Liver (tissue), 9 donors: ENCODE data around the gene ADAMTS20. TPM values are rescaled to one million over a fixed set of nuclear protein-coding genes. Genes with fewer than 3 reads are reported as not detected.

Source experiments
- DNase-seq: peaks from one replicate; pipeline ENCODE4 v3.0.0-alpha.2; 2017; ENCODE audit warnings: low spot score
- H3K27ac ChIP-seq, 2 donors: one replicate each; pipeline ENCODE4 v1.7.0; 2013; ENCODE audit warnings: inconsistent platforms in 2 of 2, low read length in 2 of 2, control low read depth in 1 of 2, low read depth in 1 of 2, mild to moderate bottlenecking in 1 of 2
- H3K27me3 ChIP-seq, 4 donors: one replicate each; pipeline versions ENCODE4 v1.6.1 to v1.7.0; 2013; ENCODE audit warnings: low read length in 3 of 4, inconsistent platforms in 1 of 4, mild to moderate bottlenecking in 1 of 4, moderate library complexity in 1 of 4; ENCODE audit not compliant: control insufficient read depth in 4 of 4, insufficient read depth in 4 of 4
- H3K36me3 ChIP-seq, 4 donors: one replicate each; pipeline versions ENCODE4 v1.6.1 to v1.7.0; 2013; ENCODE audit warnings: low read length in 3 of 4, mild to moderate bottlenecking in 3 of 4, low read depth in 1 of 4, moderate library complexity in 1 of 4; ENCODE audit not compliant: control insufficient read depth in 4 of 4, insufficient read depth in 3 of 4
- H3K4me1 ChIP-seq, 4 donors: one replicate each; pipeline versions ENCODE4 v1.6.1 to v1.7.0; 2013; ENCODE audit warnings: low read length in 3 of 4, mild to moderate bottlenecking in 3 of 4, moderate library complexity in 1 of 4; ENCODE audit not compliant: control insufficient read depth in 4 of 4, insufficient read depth in 4 of 4
- H3K4me3 ChIP-seq, 3 donors: one replicate each; pipeline versions ENCODE4 v1.6.1 to v1.7.0; 2013; ENCODE audit warnings: low read length in 3 of 3, control low read depth in 1 of 3, low read depth in 1 of 3, mild to moderate bottlenecking in 1 of 3
- H3K9ac ChIP-seq, 2 donors: one replicate each; pipeline ENCODE4 v1.7.0; 2013; ENCODE audit warnings: low read length in 2 of 2, mild to moderate bottlenecking in 2 of 2, moderate library complexity in 2 of 2, control low read depth in 1 of 2, low read depth in 1 of 2
- H3K9me3 ChIP-seq, 4 donors: one replicate each; pipeline versions ENCODE4 v1.6.1 to v1.7.0; 2013; ENCODE audit warnings: low read length in 3 of 4; ENCODE audit not compliant: control insufficient read depth in 4 of 4
- EGR1 ChIP-seq, 2 donors: IDR thresholded peaks; 2 replicates each; pipeline ENCODE4 v1.6.1; 2016 to 2018; ENCODE audit warnings: antibody characterized with exemption in 2 of 2, low read depth in 2 of 2
- FOXA1 ChIP-seq: IDR thresholded peaks from 2 replicates; pipeline ENCODE4 v1.6.1; 2016; ENCODE audit warnings: antibody characterized with exemption
- FOXA2 ChIP-seq: IDR thresholded peaks from 2 replicates; pipeline ENCODE4 v1.6.1; 2016; ENCODE audit warnings: antibody characterized with exemption
- GABPA ChIP-seq, 2 donors: IDR thresholded peaks in 1 of 2; conservative IDR thresholded peaks in 1 of 2; 2 replicates each; pipeline ENCODE4 v1.6.1; 2016; ENCODE audit warnings: antibody characterized with exemption in 2 of 2, mild to moderate bottlenecking in 1 of 2, moderate library complexity in 1 of 2
- HNF4A ChIP-seq, 2 donors: conservative IDR thresholded peaks; 2 replicates each; pipeline ENCODE4 v1.6.1; 2016; ENCODE audit warnings: antibody characterized with exemption in 2 of 2, mild to moderate bottlenecking in 2 of 2
- HNF4G ChIP-seq: IDR thresholded peaks from 2 replicates; pipeline ENCODE4 v1.6.1; 2016; ENCODE audit warnings: antibody characterized with exemption
- JUND ChIP-seq, 2 donors: IDR thresholded peaks; 2 replicates each; pipeline ENCODE4 v1.6.1; 2016; ENCODE audit warnings: antibody characterized with exemption in 2 of 2
- NR2F2 ChIP-seq: IDR thresholded peaks from 2 replicates; pipeline ENCODE4 v1.6.1; 2016; ENCODE audit warnings: antibody characterized with exemption
- RAD21 ChIP-seq, 2 donors: IDR thresholded peaks; 2 replicates each; pipeline ENCODE4 v1.6.1; 2016; ENCODE audit warnings: antibody characterized with exemption in 2 of 2, mild to moderate bottlenecking in 2 of 2
- RXRA ChIP-seq, 2 donors: IDR thresholded peaks; 2 replicates each; pipeline ENCODE4 v1.6.1; 2017 to 2018; ENCODE audit warnings: antibody characterized with exemption in 2 of 2, mild to moderate bottlenecking in 1 of 2
- SP1 ChIP-seq: IDR thresholded peaks from 2 replicates; pipeline ENCODE4 v1.6.1; 2018; ENCODE audit warnings: antibody characterized with exemption, mild to moderate bottlenecking
- TAF1 ChIP-seq: conservative IDR thresholded peaks from 2 replicates; pipeline ENCODE4 v1.6.1; 2016; ENCODE audit warnings: antibody characterized with exemption, mild to moderate bottlenecking
- YY1 ChIP-seq: IDR thresholded peaks from 2 replicates; pipeline ENCODE4 v1.6.1; 2016; ENCODE audit warnings: antibody characterized with exemption, mild to moderate bottlenecking
- WGBS: extraction: QIAGEN DNeasy Blood & Tissue Kit; methylation state at CpG from one replicate; pipeline ENCODE4 v1.1.7; 2013; 5-methylcytosine and 5-hydroxymethylcytosine counted together
- polyA plus RNA-seq, 2 donors: library from polyadenylated mRNA; stranded (reverse) in 1 of 2; unstranded in 1 of 2; fragments of 200-250 nt in 1 of 2; fragments of >200 nt in 1 of 2; fragmentation: Nextera tagmentation in 1 of 2; extraction: Ambion mirVana in 1 of 2; gene quantifications; one replicate each; pipeline versions ENCODE4 v1.2.1 to v1.2.3, GENCODE V29; 2013 to 2015
- total RNA-seq, 2 donors: library from RNA; depleted of rRNA; stranded (reverse); fragments of >200 nt; gene quantifications; one replicate each; pipeline ENCODE4 v1.2.3, GENCODE V29; 2014
- TF ChIP-seq, protein P1 (sequence below): fragments of 150-350 bp; IDR thresholded peaks from 2 replicates; pipeline ENCODE4 v1.5.1; 2017; ENCODE audit warnings: improper control_type of control experiment, low read depth, low read length; ENCODE audit not compliant: missing input control
- TF ChIP-seq, protein P2 (sequence below): IDR thresholded peaks from 2 replicates; pipeline ENCODE4 v1.6.1; 2016; ENCODE audit warnings: antibody characterized with exemption
- TF ChIP-seq, protein P3 (sequence below): IDR thresholded peaks from 2 replicates; pipeline ENCODE4 v1.6.1; 2016; ENCODE audit warnings: antibody characterized with exemption, mild to moderate bottlenecking
- TF ChIP-seq, protein P4 (sequence below): IDR thresholded peaks from 2 replicates; pipeline ENCODE4 v1.6.1; 2016; ENCODE audit warnings: antibody characterized with exemption
- TF ChIP-seq, protein P5 (sequence below): IDR thresholded peaks from 2 replicates; pipeline ENCODE4 v1.6.1; 2016; ENCODE audit warnings: antibody characterized with exemption
- donor health status: healthy.
- donor health status: healthy.
- donor health status: healthy.
- donor health status: healthy.
- donor health status: healthy.

ADAMTS20 gene
- total and polyA plus RNA-seq, 4 donors: 0.05 TPM; not detected in 3

DNA sequence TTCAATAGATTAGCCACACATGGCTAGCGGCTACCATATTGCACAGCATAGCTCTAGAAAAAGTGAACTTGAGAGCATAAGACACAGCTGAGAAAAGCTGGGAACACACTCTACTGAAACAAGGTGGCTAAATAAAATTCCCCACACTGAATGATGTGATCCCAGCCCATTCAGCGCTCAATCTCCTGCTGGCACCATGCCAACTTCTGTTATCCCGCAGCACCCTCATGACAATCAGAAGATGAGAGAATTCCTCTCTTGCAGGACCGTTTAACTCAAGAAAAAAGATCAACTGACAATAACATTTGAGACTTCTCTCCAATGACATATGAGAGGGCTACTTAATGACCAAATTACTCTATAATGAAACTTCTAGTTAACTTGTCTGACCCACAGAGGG, 115.4 kb downstream of the ADAMTS20 start:
- Histone ChIP-seq H3K27ac (no peak overlapping the region), H3K9ac (no peak overlapping the region), H3K9me3 (peaks cover 0 to 2% (median 0%) of the 10 kb centered on the region in 4 donors), H3K4me1 (no peaks in the 10 kb centered on the region), H3K36me3 (no peaks in the 10 kb centered on the region), H3K4me3 (no peak overlapping the region), H3K27me3 (no peaks in the 10 kb centered on the region)
- no peak for DNase-seq
- TF ChIP-seq NR2F2 (no peak), HNF4A (conservative IDR thresholded peaks at IDR 0.05) (no peak), YY1 (no peak), EGR1 (IDR thresholded peaks at IDR 0.05; ENCODE audit: low read depth in 2 of 2) (no peak), SP1 (no peak)
- TF ChIP-seq, protein P1, sequence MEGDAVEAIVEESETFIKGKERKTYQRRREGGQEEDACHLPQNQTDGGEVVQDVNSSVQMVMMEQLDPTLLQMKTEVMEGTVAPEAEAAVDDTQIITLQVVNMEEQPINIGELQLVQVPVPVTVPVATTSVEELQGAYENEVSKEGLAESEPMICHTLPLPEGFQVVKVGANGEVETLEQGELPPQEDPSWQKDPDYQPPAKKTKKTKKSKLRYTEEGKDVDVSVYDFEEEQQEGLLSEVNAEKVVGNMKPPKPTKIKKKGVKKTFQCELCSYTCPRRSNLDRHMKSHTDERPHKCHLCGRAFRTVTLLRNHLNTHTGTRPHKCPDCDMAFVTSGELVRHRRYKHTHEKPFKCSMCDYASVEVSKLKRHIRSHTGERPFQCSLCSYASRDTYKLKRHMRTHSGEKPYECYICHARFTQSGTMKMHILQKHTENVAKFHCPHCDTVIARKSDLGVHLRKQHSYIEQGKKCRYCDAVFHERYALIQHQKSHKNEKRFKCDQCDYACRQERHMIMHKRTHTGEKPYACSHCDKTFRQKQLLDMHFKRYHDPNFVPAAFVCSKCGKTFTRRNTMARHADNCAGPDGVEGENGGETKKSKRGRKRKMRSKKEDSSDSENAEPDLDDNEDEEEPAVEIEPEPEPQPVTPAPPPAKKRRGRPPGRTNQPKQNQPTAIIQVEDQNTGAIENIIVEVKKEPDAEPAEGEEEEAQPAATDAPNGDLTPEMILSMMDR: no peak
- TF ChIP-seq, protein P2, sequence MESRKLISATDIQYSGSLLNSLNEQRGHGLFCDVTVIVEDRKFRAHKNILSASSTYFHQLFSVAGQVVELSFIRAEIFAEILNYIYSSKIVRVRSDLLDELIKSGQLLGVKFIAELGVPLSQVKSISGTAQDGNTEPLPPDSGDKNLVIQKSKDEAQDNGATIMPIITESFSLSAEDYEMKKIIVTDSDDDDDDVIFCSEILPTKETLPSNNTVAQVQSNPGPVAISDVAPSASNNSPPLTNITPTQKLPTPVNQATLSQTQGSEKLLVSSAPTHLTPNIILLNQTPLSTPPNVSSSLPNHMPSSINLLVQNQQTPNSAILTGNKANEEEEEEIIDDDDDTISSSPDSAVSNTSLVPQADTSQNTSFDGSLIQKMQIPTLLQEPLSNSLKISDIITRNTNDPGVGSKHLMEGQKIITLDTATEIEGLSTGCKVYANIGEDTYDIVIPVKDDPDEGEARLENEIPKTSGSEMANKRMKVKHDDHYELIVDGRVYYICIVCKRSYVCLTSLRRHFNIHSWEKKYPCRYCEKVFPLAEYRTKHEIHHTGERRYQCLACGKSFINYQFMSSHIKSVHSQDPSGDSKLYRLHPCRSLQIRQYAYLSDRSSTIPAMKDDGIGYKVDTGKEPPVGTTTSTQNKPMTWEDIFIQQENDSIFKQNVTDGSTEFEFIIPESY: no peak
- 80% methylated on average over 4 of the region's 4 CpGs for WGBS

DNA sequence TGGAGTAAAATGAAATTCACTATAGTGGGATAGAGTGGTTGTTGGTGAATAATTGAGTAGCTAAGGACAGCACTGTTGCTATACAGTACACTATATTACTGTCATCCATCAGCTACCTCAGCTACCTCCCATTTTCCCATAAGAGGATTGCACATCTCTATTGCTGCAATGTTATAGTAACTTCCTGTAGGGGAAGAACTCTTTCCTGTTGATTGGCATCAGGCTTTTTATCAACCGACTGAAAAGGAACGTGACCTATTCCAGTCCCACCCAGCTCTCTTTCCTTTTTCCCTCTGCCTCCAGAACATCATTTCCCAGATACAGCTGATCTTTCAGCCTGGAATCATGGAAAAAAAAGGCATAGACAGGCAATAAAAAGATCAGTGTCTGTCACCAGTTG, 117.4 kb downstream of the ADAMTS20 start:
- H3K9ac ChIP-seq: no peak overlapping the region
- no peak for DNase-seq
- no peaks in the 10 kb centered on the region for H3K36me3 ChIP-seq
- H3K4me1 ChIP-seq: no peaks in the 10 kb centered on the region
- no peak overlapping the region for H3K4me3 ChIP-seq
- TF ChIP-seq RXRA (IDR thresholded peaks at IDR 0.05) (no peak), NR2F2 (no peak), JUND (IDR thresholded peaks at IDR 0.05) (no peak), RAD21 (IDR thresholded peaks at IDR 0.05) (no peak), SP1 (no peak), EGR1 (IDR thresholded peaks at IDR 0.05; ENCODE audit: low read depth in 2 of 2) (no peak), YY1 (no peak), TAF1 (no peak), GABPA (IDR thresholded peaks at IDR 0.05 in 1 of 2, conservative IDR thresholded peaks at IDR 0.05 in 1 of 2) (no peak), HNF4G (no peak), FOXA1 (no peak), HNF4A (conservative IDR thresholded peaks at IDR 0.05) (no peak), FOXA2 (no peak)
- TF ChIP-seq, protein P3, sequence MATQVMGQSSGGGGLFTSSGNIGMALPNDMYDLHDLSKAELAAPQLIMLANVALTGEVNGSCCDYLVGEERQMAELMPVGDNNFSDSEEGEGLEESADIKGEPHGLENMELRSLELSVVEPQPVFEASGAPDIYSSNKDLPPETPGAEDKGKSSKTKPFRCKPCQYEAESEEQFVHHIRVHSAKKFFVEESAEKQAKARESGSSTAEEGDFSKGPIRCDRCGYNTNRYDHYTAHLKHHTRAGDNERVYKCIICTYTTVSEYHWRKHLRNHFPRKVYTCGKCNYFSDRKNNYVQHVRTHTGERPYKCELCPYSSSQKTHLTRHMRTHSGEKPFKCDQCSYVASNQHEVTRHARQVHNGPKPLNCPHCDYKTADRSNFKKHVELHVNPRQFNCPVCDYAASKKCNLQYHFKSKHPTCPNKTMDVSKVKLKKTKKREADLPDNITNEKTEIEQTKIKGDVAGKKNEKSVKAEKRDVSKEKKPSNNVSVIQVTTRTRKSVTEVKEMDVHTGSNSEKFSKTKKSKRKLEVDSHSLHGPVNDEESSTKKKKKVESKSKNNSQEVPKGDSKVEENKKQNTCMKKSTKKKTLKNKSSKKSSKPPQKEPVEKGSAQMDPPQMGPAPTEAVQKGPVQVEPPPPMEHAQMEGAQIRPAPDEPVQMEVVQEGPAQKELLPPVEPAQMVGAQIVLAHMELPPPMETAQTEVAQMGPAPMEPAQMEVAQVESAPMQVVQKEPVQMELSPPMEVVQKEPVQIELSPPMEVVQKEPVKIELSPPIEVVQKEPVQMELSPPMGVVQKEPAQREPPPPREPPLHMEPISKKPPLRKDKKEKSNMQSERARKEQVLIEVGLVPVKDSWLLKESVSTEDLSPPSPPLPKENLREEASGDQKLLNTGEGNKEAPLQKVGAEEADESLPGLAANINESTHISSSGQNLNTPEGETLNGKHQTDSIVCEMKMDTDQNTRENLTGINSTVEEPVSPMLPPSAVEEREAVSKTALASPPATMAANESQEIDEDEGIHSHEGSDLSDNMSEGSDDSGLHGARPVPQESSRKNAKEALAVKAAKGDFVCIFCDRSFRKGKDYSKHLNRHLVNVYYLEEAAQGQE: no peak
- TF ChIP-seq, protein P2: no peak
- TF ChIP-seq, protein P4, sequence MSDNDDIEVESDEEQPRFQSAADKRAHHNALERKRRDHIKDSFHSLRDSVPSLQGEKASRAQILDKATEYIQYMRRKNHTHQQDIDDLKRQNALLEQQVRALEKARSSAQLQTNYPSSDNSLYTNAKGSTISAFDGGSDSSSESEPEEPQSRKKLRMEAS: no peak
- TF ChIP-seq, protein P5, sequence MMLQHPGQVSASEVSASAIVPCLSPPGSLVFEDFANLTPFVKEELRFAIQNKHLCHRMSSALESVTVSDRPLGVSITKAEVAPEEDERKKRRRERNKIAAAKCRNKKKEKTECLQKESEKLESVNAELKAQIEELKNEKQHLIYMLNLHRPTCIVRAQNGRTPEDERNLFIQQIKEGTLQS: no peak
- TF ChIP-seq, protein P1: no peak
- peaks cover 0 to 2% (median 0%) of the 10 kb centered on the region in 4 donors for H3K9me3 ChIP-seq
- no peak overlapping the region for H3K27ac ChIP-seq
- H3K27me3 ChIP-seq: no peaks in the 10 kb centered on the region
- 50% methylated on average over 2 of the region's 2 CpGs for WGBS
